ENCODE results near the gene SLC16A12.
A peak's percentile ranks its signal among the peaks of the same experiment; 100 is the strongest.

SLC16A12 gene

GRCh38 chr10:89567576-89568245, 32.3 kb upstream of the SLC16A12 start:
- DNase-seq (ENCODE audit: extremely low read depth, low read depth) = peak; percentile 10
- no peak for TF ChIP-seq CTCF (IDR thresholded peaks at IDR 0.05; ENCODE audit: low read depth, low read length)

GRCh38 chr10:89566992-89567391, 31.6 kb upstream of the SLC16A12 start:
- no peak for DNase-seq (ENCODE audit: extremely low read depth, low read depth)
- no peak for TF ChIP-seq CTCF (IDR thresholded peaks at IDR 0.05; ENCODE audit: low read depth, low read length)

- no peak for DNase-seq (ENCODE audit: extremely low read depth, low read depth)
- TF ChIP-seq CTCF (IDR thresholded peaks at IDR 0.05; ENCODE audit: low read depth, low read length) = no peak
Measured at GRCh38 chr10:89566095-89566950, 30.9 kb upstream of the SLC16A12 start.

- no peak for DNase-seq (ENCODE audit: extremely low read depth, low read depth)
- no peak for TF ChIP-seq CTCF (IDR thresholded peaks at IDR 0.05; ENCODE audit: low read depth, low read length)
Measured at GRCh38 chr10:89565180-89565579, 29.8 kb upstream of the SLC16A12 start.

- peak; percentile 63 for TF ChIP-seq CTCF (IDR thresholded peaks at IDR 0.05; ENCODE audit: low read depth, low read length)
- DNase-seq (ENCODE audit: extremely low read depth, low read depth) = no peak
Measured at GRCh38 chr10:89563861-89564478, 28.6 kb upstream of the SLC16A12 start.

- no peak for TF ChIP-seq CTCF (IDR thresholded peaks at IDR 0.05; ENCODE audit: low read depth, low read length)
- DNase-seq (ENCODE audit: extremely low read depth, low read depth) = no peak
Measured at GRCh38 chr10:89563311-89563710, 27.9 kb upstream of the SLC16A12 start.

- no peak for DNase-seq (ENCODE audit: extremely low read depth, low read depth)
- TF ChIP-seq CTCF (IDR thresholded peaks at IDR 0.05; ENCODE audit: low read depth, low read length) = no peak
Measured at GRCh38 chr10:89556600-89556999, 21.2 kb upstream of the SLC16A12 start.
